IMR-90 (cell line): ENCODE measurements around the gene OR1D5. TPM values are rescaled to one million over a fixed set of nuclear protein-coding genes. Genes with fewer than 3 reads are reported as not detected.

ENCODE experiments used
- ATAC-seq: fragments of 200-7000 bp; cut with Tn5 transposase; 2 replicates; pipeline ENCODE4 v1.9.1; 2020; ENCODE audit warnings: low read depth, mild to moderate bottlenecking, moderate library complexity
- BruUV-seq: library from RNA; stranded (reverse); fragments of 400-500 nt; replicated peaks from 2 replicates; lab custom pipeline; 2021; lab: Mats Ljungman, UMichigan
- CTCF ChIA-PET: fragments of 300-600 bp; formaldehyde crosslinking; extraction: SDS; loops from one replicate; lab custom pipeline; 2021; ENCODE audit warnings: antibody characterized with exemption; lab: Yijun Ruan, JAX
- POLR2A ChIA-PET: fragments of 300-600 bp; sonication (Branson Sonifier 250); formaldehyde crosslinking; loops from one replicate; lab custom pipeline; 2022; ENCODE audit warnings: antibody characterized with exemption; ENCODE audit not compliant: unreplicated experiment; lab: Charles Lee
- DNase-seq: peaks from one replicate; pipeline ENCODE4 v3.0.0; 2013
- H2AFZ ChIP-seq: replicated peaks from 2 replicates; pipeline ENCODE3; 2013; ENCODE audit warnings: low read length, mild to moderate bottlenecking; ENCODE audit not compliant: poor library complexity
- H2AK5ac ChIP-seq: 2 replicates; pipeline ENCODE4 v1.6.1; 2013; ENCODE audit warnings: low read depth, low read length, inconsistent platforms
- H2AK9ac ChIP-seq: replicated peaks from 2 replicates; pipeline ENCODE3; 2013; ENCODE audit warnings: mild to moderate bottlenecking, low read depth, low read length, moderate library complexity; ENCODE audit not compliant: poor library complexity
- H2BK120ac ChIP-seq: 2 replicates; pipeline ENCODE4 v1.6.1; 2013; ENCODE audit warnings: low read depth, low read length, inconsistent platforms
- H2BK15ac ChIP-seq: 3 replicates; pipeline ENCODE4 v1.6.1; 2013; ENCODE audit warnings: low read depth, low read length, inconsistent platforms
- H2BK20ac ChIP-seq: 2 replicates; pipeline ENCODE4 v1.6.1; 2013; ENCODE audit warnings: low read depth, mild to moderate bottlenecking, inconsistent platforms, low read length, moderate library complexity
- H2BK5ac ChIP-seq: 2 replicates; pipeline ENCODE4 v1.6.1; 2013; ENCODE audit warnings: mild to moderate bottlenecking, low read depth, low read length, inconsistent platforms; ENCODE audit not compliant: poor library complexity, severe bottlenecking
- H3K14ac ChIP-seq: replicated peaks from 2 replicates; pipeline ENCODE4 v1.6.1; 2013; ENCODE audit warnings: low read depth, low read length, inconsistent platforms
- H3K18ac ChIP-seq: 2 replicates; pipeline ENCODE4 v1.6.1; 2013; ENCODE audit warnings: low read depth, low read length, control low read depth
- H3K23ac ChIP-seq: 2 replicates; pipeline ENCODE4 v1.6.1; 2013; ENCODE audit warnings: low read depth, low read length, inconsistent platforms
- H3K27ac ChIP-seq: 2 replicates; pipeline ENCODE4 v1.5.1; 2013; ENCODE audit warnings: mild to moderate bottlenecking, control low read depth, low read length; ENCODE audit not compliant: insufficient read depth
- H3K27me3 ChIP-seq: 2 replicates; pipeline ENCODE4 v1.6.1; 2013; ENCODE audit warnings: low read length; ENCODE audit not compliant: control insufficient read depth, insufficient read depth
- H3K36me3 ChIP-seq: 2 replicates; pipeline ENCODE4 v1.6.1; 2013; ENCODE audit warnings: low read length, mixed read lengths; ENCODE audit not compliant: control insufficient read depth, insufficient read depth
- H3K4ac ChIP-seq: 2 replicates; pipeline ENCODE4 v1.6.1; 2013; ENCODE audit warnings: low read depth, low read length, inconsistent platforms
- H3K4me1 ChIP-seq: 2 replicates; pipeline ENCODE4 v1.6.1; 2013; ENCODE audit warnings: low read length, mixed read lengths; ENCODE audit not compliant: control insufficient read depth, insufficient read depth
- H3K4me2 ChIP-seq: 2 replicates; pipeline ENCODE4 v1.6.1; 2013; ENCODE audit warnings: low read depth, mild to moderate bottlenecking, control low read depth, low read length, moderate library complexity
- H3K4me3 ChIP-seq: 2 replicates; pipeline ENCODE4 v1.5.1; 2013; ENCODE audit warnings: low read depth, mild to moderate bottlenecking, control low read depth, low read length, moderate library complexity; ENCODE audit not compliant: insufficient read depth
- H3K56ac ChIP-seq: 2 replicates; pipeline ENCODE4 v1.6.1; 2013; ENCODE audit warnings: low read length, inconsistent platforms; ENCODE audit not compliant: insufficient read depth; ENCODE audit errors: extremely low read depth
- H3K79me1 ChIP-seq, 2 experiments: 2 replicates each; pipeline ENCODE4 v1.6.1; 2013; ENCODE audit warnings: low read length in 2 of 2, inconsistent platforms in 1 of 2, low read depth in 1 of 2
- H3K9ac ChIP-seq: 2 replicates; pipeline ENCODE4 v1.6.1; 2013; ENCODE audit warnings: low read depth, low read length, control low read depth
- H3K9me1 ChIP-seq: 2 replicates; pipeline ENCODE4 v1.6.1; 2013; ENCODE audit warnings: low read length, inconsistent platforms; ENCODE audit not compliant: insufficient read depth
- H3K9me3 ChIP-seq: 2 replicates; pipeline ENCODE4 v1.6.1; 2013; ENCODE audit warnings: low read length; ENCODE audit not compliant: control insufficient read depth, insufficient read depth
- H4K20me1 ChIP-seq: 2 replicates; pipeline ENCODE4 v1.6.1; 2013; ENCODE audit warnings: low read length, inconsistent platforms; ENCODE audit not compliant: insufficient read depth
- H4K5ac ChIP-seq: 2 replicates; pipeline ENCODE4 v1.6.1; 2013; ENCODE audit warnings: mild to moderate bottlenecking, low read depth, low read length, control low read depth
- H4K8ac ChIP-seq, 2 experiments: 2 replicates each; pipeline ENCODE4 v1.6.1; 2013; ENCODE audit warnings: low read depth in 2 of 2, low read length in 2 of 2, control low read depth in 1 of 2, inconsistent platforms in 1 of 2
- H4K91ac ChIP-seq: 2 replicates; pipeline ENCODE4 v1.6.1; 2013; ENCODE audit warnings: low read depth, low read length, inconsistent platforms; ENCODE audit not compliant: insufficient read depth
- BHLHE40 ChIP-seq: fragments of 150-350 bp; IDR thresholded peaks from 2 replicates; pipeline ENCODE4 v1.6.1; 2016; ENCODE audit warnings: mild to moderate bottlenecking, low read depth, low read length
- CHD1 ChIP-seq: IDR thresholded peaks from 2 replicates; pipeline ENCODE4 v1.6.1; 2012; ENCODE audit warnings: low read depth, low read length, improper control_type of control experiment
- ELK1 ChIP-seq: fragments of 150-350 bp; IDR thresholded peaks from 2 replicates; pipeline ENCODE4 v1.6.1; 2016; ENCODE audit warnings: low read depth, mild to moderate bottlenecking, low read length, moderate library complexity, borderline replicate concordance
- MAFK ChIP-seq: IDR thresholded peaks from 2 replicates; pipeline ENCODE4 v1.6.1; 2012; ENCODE audit warnings: low read depth, low read length, improper control_type of control experiment
- MAZ ChIP-seq: IDR thresholded peaks from 2 replicates; pipeline ENCODE4 v1.6.1; 2012; ENCODE audit warnings: low read depth, mild to moderate bottlenecking, low read length, improper control_type of control experiment, moderate library complexity, borderline replicate concordance
- MXI1 ChIP-seq: IDR thresholded peaks from 2 replicates; pipeline ENCODE4 v1.6.1; 2012; ENCODE audit warnings: low read depth, mild to moderate bottlenecking, low read length, moderate library complexity, borderline replicate concordance
- RAD21 ChIP-seq: IDR thresholded peaks from 2 replicates; pipeline ENCODE4 v1.6.1; 2012; ENCODE audit warnings: low read length, improper control_type of control experiment
- RCOR1 ChIP-seq: IDR thresholded peaks from 2 replicates; pipeline ENCODE4 v1.6.1; 2012; ENCODE audit warnings: mild to moderate bottlenecking, low read length, improper control_type of control experiment; ENCODE audit not compliant: insufficient replicate concordance
- USF2 ChIP-seq: fragments of 150-350 bp; IDR thresholded peaks from 2 replicates; pipeline ENCODE4 v1.6.1; 2017; ENCODE audit warnings: mild to moderate bottlenecking, antibody characterized with exemption, low read length, low read depth
- WGBS, 2 experiments: methylation state at CpG; one replicate each; pipeline versions ENCODE4 v1.1.5 to v1.1.7; 2013; ENCODE audit warnings: missing lambda C conversion rate in 2 of 2; ENCODE audit not compliant: insufficient read length in 1 of 2; ENCODE audit errors: extremely low coverage in 2 of 2; 5-methylcytosine and 5-hydroxymethylcytosine counted together
- dilution Hi-C: fragments of 300-500 bp; cut with HindIII; formaldehyde crosslinking; loops from one replicate; pipeline ENCODE4 v1.14.3; 2018; ENCODE audit warnings: low sequenced_read_pairs; ENCODE audit not compliant: unreplicated experiment
- in situ Hi-C: fragments of 300-500 bp; cut with MboI; formaldehyde crosslinking; loops from 3 replicates; pipeline ENCODE4 v1.14.3; 2019; ENCODE audit warnings: low sequenced_read_pairs, inconsistent platforms, mixed read lengths
- intact Hi-C: fragments of 100-400 bp; cut with micrococcal nuclease; formaldehyde crosslinking; loops from 2 replicates; pipeline ENCODE4 v1.10.0; 2022
- polyA plus RNA-seq, 3 experiments: library from polyadenylated mRNA; depleted of rRNA; stranded (reverse); fragments of >200 nt; gene quantifications; 2 replicates each; pipeline ENCODE4 v1.2.3, GENCODE V29; 2012; ENCODE audit warnings: low replicate concordance in 1 of 3
- total RNA-seq: library from RNA; depleted of rRNA; stranded (reverse); fragments of >200 nt; gene quantifications from 2 replicates; pipeline ENCODE4 v1.2.3, GENCODE V29; 2012

OR1D5 gene
- total and polyA plus RNA-seq, 2 of the 4 experiments (the other 2 are of a cell fraction): not detected

GRCh38 chr17:3027786-3028532 is 35.4 kb downstream of the OR1D5 start:
- CTCF ChIA-PET: no interaction called here
- dilution Hi-C loops (no loop called here), in situ Hi-C loops (loop anchor here (25.0 kb wide), 1 partner anchor 784 kb away; the partner anchor contains the start of gene ITGAE)

More at GRCh38 chr17:3027786-3028532, 35.4 kb downstream of the OR1D5 start:
- no peak overlapping the region for H3K9ac ChIP-seq
- ATAC-seq: no peak
- H3K23ac ChIP-seq: no peak overlapping the region
- H3K4ac ChIP-seq: no peak overlapping the region
- H2BK15ac ChIP-seq: no peak overlapping the region
- no peak overlapping the region for H2BK120ac ChIP-seq
- no TSS peak for BruUV-seq
- H2AK9ac ChIP-seq: no peak overlapping the region
- no peak overlapping the region for H2AK5ac ChIP-seq
- no peak overlapping the region for H2BK20ac ChIP-seq
- no peak overlapping the region for H3K18ac ChIP-seq
- H3K4me3 ChIP-seq: no peak overlapping the region
- H2BK5ac ChIP-seq: no peak overlapping the region
- no peak overlapping the region for H3K14ac ChIP-seq
- H4K20me1 ChIP-seq: no peaks in the 10 kb centered on the region
- intact Hi-C loops: no loop called here
- WGBS, 2 experiments: 71% methylated on average over 9 of the region's 18 CpGs; no CpG with 5 or more reads in 1 of the 2 experiments
- peaks cover 0 to 4% of the 10 kb centered on the region in 2 experiments; a peak in 1 of 4 replicates for H3K79me1 ChIP-seq
- POLR2A ChIA-PET: no interaction called here
- no peak for DNase-seq
- H3K27me3 ChIP-seq: no peaks in the 10 kb centered on the region
- H4K8ac ChIP-seq: no peak overlapping the region
- peaks cover 2% of the 10 kb centered on the region; the same call in 1 of the 2 replicates for H3K4me1 ChIP-seq
- no peak for TF ChIP-seq MAFK
- TF ChIP-seq MAZ: no peak
- no peak for TF ChIP-seq MXI1
- TF ChIP-seq RCOR1: no peak
- TF ChIP-seq RAD21: no peak
- no peak for TF ChIP-seq BHLHE40
- TF ChIP-seq CHD1: no peak
- TF ChIP-seq ELK1: no peak
- TF ChIP-seq USF2: no peak
- no peak overlapping the region for H3K56ac ChIP-seq
- peaks cover 4% of the 10 kb centered on the region for H3K9me3 ChIP-seq
- peaks cover 4% of the 10 kb centered on the region for H3K9me1 ChIP-seq
- no peak overlapping the region for H4K5ac ChIP-seq
- no peak overlapping the region for H3K4me2 ChIP-seq
- no peak overlapping the region for H3K27ac ChIP-seq
- H2AFZ ChIP-seq: no peak overlapping the region
- H4K91ac ChIP-seq: no peak overlapping the region
- peaks cover 3% of the 10 kb centered on the region; the same call in 1 of the 2 replicates for H3K36me3 ChIP-seq
